Esophagus squamous epithelium (tissue), 5 donors: ENCODE measurements around the gene CTIF. TPM values are rescaled to one million over a fixed set of nuclear protein-coding genes. Genes with fewer than 3 reads are reported as not detected.
A peak's percentile ranks its signal among the peaks of the same experiment; 100 is the strongest.

Source experiments
- DNase-seq: peaks from one replicate; lab custom pipeline; 2025; lab: John Stamatoyannopoulos, UW
- H3K27ac ChIP-seq, 4 donors: fragments of 200-600 bp; sonication (generic); one replicate each; pipeline ENCODE4 v1.5.1; 2016 to 2019; ENCODE audit warnings: mild to moderate bottlenecking in 1 of 4
- H3K27me3 ChIP-seq, 4 donors: fragments of 200-600 bp; sonication (generic); 1 replicate in 3 of 4; 2 replicates in 1 of 4; pipeline versions ENCODE4 v1.5.1 to v1.6.0; 2017 to 2021; ENCODE audit warnings: antibody characterized with exemption in 1 of 4
- H3K36me3 ChIP-seq, 3 donors: fragments of 200-600 bp; sonication (generic); one replicate each; pipeline ENCODE4 v1.5.1; 2016 to 2019
- H3K4me1 ChIP-seq, 3 donors: fragments of 200-600 bp; sonication (generic); one replicate each; pipeline ENCODE4 v1.5.1; 2017 to 2019
- H3K4me3 ChIP-seq, 4 donors: fragments of 200-600 bp; sonication (generic); 1 replicate in 3 of 4; 2 replicates in 1 of 4; pipeline ENCODE4 v1.5.1; 2016 to 2019; ENCODE audit warnings: mild to moderate bottlenecking in 2 of 4, moderate library complexity in 1 of 4
- H3K9me3 ChIP-seq, 3 donors: fragments of 200-600 bp; sonication (generic); one replicate each; pipeline ENCODE4 v1.5.1; 2016 to 2019
- CTCF ChIP-seq, 6 experiments: fragments of 450-650 bp in 4 of 6; fragments of 200-600 bp in 2 of 6; sonication (generic) in 2 of 6; IDR thresholded peaks; one replicate each; pipeline ENCODE4 v1.5.1; 2016 to 2019; ENCODE audit warnings: antibody characterized with exemption in 6 of 6, mild to moderate bottlenecking in 4 of 6, moderate library complexity in 4 of 6
- POLR2A ChIP-seq, 4 donors: fragments of 450-650 bp; IDR thresholded peaks; one replicate each; pipeline ENCODE4 v1.6.1; 2017; ENCODE audit warnings: antibody characterized with exemption in 4 of 4, mild to moderate bottlenecking in 4 of 4, moderate library complexity in 3 of 4
- WGBS, 2 donors: methylation state at CpG; one replicate each; pipeline ENCODE4 v1.1.5; 2018; 5-methylcytosine and 5-hydroxymethylcytosine counted together
- intact Hi-C: fragments of 100-400 bp; cut with DNase I; formaldehyde crosslinking; loops from one replicate; pipeline ENCODE4 v1.15.0; 2022
- total RNA-seq, 4 donors: library from RNA; depleted of rRNA; stranded (reverse); fragments of >200 nt; gene quantifications; one replicate each; pipeline ENCODE4 v1.1.0, GENCODE V29; 2016
- donor health status: DM: yes; HTN: yes; CAD: no.

The CTIF gene
- total RNA-seq, 4 donors from 2014 or later: 4.7 to 24.2 (median 10.2) TPM

DNA sequence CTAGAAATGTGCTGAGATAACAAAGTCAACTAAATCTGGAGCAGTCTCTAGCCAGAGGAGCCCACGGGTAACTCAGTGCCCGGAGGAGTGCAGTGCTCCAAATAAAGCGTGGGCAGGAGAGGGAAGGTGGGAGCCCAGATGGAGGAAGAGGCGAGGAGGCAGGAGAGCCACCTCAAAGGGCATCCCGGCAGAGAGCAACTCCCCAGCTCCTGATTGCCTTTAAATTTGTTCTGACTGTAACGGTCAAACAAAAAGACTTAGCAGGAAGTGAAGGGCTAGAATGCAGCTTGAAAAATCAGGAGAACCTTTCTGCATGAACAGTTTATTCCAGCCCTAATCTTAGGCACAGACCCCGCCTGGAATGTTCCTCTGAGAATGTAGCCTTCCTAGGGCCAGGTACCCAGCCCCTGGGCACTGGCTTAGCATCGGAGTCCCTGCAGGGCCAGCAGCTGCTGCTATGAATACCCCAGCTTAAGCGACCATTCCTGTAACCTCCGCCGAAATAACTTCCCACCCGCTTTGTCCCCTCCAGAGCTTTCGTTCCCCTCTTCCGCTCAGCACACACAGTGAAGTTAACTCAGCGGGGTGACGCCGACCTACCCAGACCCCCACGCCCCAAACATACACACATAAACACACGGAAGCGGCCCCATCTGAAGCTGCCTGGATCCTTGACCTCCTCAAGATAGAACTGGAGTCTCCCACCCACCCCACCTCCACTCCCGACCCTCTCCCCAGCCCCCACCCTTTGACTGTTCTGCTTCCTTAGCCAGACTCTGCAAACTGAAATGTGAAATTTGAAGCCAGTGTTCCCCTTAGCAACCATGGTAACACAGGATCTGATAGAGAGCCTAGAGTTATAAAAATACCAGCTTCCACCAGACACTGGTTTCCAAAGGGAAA is 288.7 kb downstream of the CTIF start:
- TF ChIP-seq CTCF (IDR thresholded peaks at IDR 0.05) (no peak), POLR2A (IDR thresholded peaks at IDR 0.05) (no peak)
- peaks cover 0 to 4% (median 0%) of the 10 kb centered on the region in 3 donors for H3K36me3 ChIP-seq
- H3K4me3 ChIP-seq: peak overlapping the region in 1 of 4 donors; percentile 18
- H3K4me1 ChIP-seq: peaks cover 19 to 55% (median 22%) of the 10 kb centered on the region in 3 donors
- 67% methylated on average over 15 to 21 of the region's 21 CpGs for WGBS, 2 donors
- no peaks in the 10 kb centered on the region for H3K9me3 ChIP-seq
- peak overlapping the region in 3 of 4 donors; percentile 0 to 56 (median 51) for H3K27ac ChIP-seq
- intact Hi-C loops: no loop called here
- no peaks in the 10 kb centered on the region for H3K27me3 ChIP-seq
- no peak for DNase-seq

- no peak overlapping the region for H3K4me3 ChIP-seq
- H3K27me3 ChIP-seq: no peaks in the 10 kb centered on the region
- no peak for DNase-seq
- peaks cover 24 to 61% (median 28%) of the 10 kb centered on the region in 3 donors for H3K4me1 ChIP-seq
- 62 to 67% methylated on average over 3 of the region's 3 CpGs for WGBS, 2 donors
- no peak for TF ChIP-seq POLR2A (IDR thresholded peaks at IDR 0.05)
- no peak for TF ChIP-seq CTCF (IDR thresholded peaks at IDR 0.05)
- peak overlapping the region in 3 of 4 donors; percentile 0 to 61 (median 56) for H3K27ac ChIP-seq
- no peaks in the 10 kb centered on the region for H3K9me3 ChIP-seq
- intact Hi-C loops: no loop called here
- peaks cover 0 to 4% (median 0%) of the 10 kb centered on the region in 3 donors for H3K36me3 ChIP-seq
These were observed 289.3 kb downstream of the CTIF start for GRCh38 chr18:48828194-48828545.

GRCh38 chr18:48828691-48829442 is 290.0 kb downstream of the CTIF start:
- intact Hi-C loops: no loop called here
- Histone ChIP-seq H3K4me3 (no peak overlapping the region), H3K27ac (peak overlapping the region in 3 of 4 donors; percentile 0 to 61 (median 56)), H3K36me3 (peaks cover 0 to 4% (median 0%) of the 10 kb centered on the region in 3 donors), H3K9me3 (no peaks in the 10 kb centered on the region), H3K4me1 (peaks cover 30 to 68% (median 35%) of the 10 kb centered on the region in 3 donors), H3K27me3 (no peaks in the 10 kb centered on the region)
- DNase-seq: no peak
- no peak for TF ChIP-seq POLR2A (IDR thresholded peaks at IDR 0.05)
- no peak for TF ChIP-seq CTCF (IDR thresholded peaks at IDR 0.05)
- WGBS, 2 donors: 65 to 76% methylated on average over 8 to 15 of the region's 15 CpGs

DNA sequence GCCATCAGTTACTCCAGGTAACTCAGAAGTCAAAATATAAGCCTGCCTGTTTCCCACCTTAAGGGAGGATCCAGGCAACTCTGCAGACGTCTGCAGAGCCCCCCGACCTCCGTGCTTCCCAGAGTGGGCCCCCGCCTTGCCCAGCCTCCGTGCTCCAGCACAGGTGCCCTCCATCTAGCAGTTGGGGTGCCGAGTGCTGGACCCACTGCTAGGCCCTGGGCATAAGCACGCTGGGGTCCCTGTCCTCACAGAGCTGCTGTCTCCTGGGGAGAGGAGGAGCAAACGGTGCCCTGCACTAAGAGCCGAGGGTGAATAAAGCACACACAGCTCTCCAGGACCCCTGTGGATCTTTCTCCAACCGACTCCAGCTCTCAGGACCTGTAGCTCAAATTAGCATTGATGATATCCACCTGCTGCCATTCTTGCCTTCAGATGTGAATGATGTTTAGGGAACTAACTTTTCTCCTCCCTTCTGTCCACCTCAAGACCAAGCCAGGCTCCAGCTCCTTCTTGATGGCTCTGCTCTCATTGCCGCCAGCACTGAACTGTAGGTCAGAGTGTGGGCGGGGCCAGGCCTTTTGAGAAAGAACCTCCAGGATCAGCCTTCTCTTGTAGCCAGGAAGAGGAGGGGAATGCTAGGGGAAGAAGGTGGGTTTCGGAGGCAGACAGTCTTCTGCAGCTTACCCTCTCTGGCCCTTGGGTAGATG is 290.8 kb downstream of the CTIF start:
- intact Hi-C loops: no loop called here
- peak overlapping the region in 1 of 4 donors; percentile 56 for H3K27ac ChIP-seq
- TF ChIP-seq CTCF (IDR thresholded peaks at IDR 0.05) (no peak), POLR2A (IDR thresholded peaks at IDR 0.05) (no peak)
- no peak overlapping the region for H3K4me3 ChIP-seq
- H3K4me1 ChIP-seq: peaks cover 30 to 75% (median 43%) of the 10 kb centered on the region in 3 donors
- peaks cover 0 to 4% (median 0%) of the 10 kb centered on the region in 3 donors for H3K36me3 ChIP-seq
- H3K9me3 ChIP-seq: no peaks in the 10 kb centered on the region
- DNase-seq: no peak
- 83 to 90% methylated on average over 8 to 9 of the region's 13 CpGs for WGBS, 2 donors
- H3K27me3 ChIP-seq: no peaks in the 10 kb centered on the region
